ENCODE data around the gene TREM2.
A peak's percentile ranks its signal among the peaks of the same experiment; 100 is the strongest.
"Not testable (repeated sequence)": the region's sequence is repeated elsewhere in the genome, so short reads cannot be mapped to it uniquely, and the experiment has no call there.

The TREM2 gene

GRCh38 chr6:41190791-41191190 lies 27.9 kb upstream of the TREM2 start:
- DNase-seq (ENCODE audit: extremely low read depth, low read depth) = no peak
- TF ChIP-seq, protein P1, sequence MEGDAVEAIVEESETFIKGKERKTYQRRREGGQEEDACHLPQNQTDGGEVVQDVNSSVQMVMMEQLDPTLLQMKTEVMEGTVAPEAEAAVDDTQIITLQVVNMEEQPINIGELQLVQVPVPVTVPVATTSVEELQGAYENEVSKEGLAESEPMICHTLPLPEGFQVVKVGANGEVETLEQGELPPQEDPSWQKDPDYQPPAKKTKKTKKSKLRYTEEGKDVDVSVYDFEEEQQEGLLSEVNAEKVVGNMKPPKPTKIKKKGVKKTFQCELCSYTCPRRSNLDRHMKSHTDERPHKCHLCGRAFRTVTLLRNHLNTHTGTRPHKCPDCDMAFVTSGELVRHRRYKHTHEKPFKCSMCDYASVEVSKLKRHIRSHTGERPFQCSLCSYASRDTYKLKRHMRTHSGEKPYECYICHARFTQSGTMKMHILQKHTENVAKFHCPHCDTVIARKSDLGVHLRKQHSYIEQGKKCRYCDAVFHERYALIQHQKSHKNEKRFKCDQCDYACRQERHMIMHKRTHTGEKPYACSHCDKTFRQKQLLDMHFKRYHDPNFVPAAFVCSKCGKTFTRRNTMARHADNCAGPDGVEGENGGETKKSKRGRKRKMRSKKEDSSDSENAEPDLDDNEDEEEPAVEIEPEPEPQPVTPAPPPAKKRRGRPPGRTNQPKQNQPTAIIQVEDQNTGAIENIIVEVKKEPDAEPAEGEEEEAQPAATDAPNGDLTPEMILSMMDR (IDR thresholded peaks at IDR 0.05; ENCODE audit: low read depth, low read length) = no peak

DNA sequence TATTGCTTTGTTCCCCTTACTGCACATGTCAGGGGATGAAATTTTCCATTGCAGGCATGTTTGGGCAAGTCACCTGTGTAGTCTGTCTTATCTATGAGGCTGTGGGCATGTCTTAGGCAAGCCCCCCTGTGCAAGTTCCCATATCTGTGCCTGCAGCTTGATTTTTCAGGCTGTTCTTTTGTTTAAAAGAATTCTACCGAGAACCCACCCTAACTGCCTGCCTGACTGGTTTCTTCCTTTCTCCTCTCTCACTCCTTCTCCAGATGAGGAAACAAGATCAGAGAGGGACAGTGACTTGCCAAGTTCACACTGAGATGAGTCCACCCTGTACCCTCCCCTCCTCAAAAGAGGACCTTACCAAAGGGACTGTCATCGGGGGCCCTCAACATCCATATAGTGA lies 27.1 kb upstream of the TREM2 start:
- no peak for DNase-seq (ENCODE audit: extremely low read depth, low read depth)
- TF ChIP-seq, protein P1 (IDR thresholded peaks at IDR 0.05; ENCODE audit: low read depth, low read length) = no peak

DNA sequence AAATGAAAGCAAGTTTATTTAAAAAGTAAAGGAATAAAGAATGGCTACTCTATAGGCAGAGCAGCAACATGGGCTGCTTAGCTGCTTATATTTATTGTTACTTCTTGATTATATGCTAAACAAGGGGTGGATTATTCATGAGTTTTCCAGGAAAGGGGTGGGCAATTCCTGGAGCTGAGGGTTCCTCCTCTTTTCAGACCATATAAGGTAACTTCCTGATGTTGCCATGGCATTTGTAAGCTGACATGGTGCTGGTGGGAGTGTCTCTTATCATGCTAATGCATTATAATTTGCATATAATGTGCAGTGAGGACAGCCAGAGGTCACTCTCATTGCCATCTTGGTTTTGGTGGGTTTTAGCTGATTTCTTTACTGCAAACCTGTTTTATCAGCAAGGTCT lies 26.1 kb upstream of the TREM2 start:
- not testable (repeated sequence) for DNase-seq (ENCODE audit: extremely low read depth, low read depth)

- TF ChIP-seq, protein P1 (IDR thresholded peaks at IDR 0.05; ENCODE audit: low read depth, low read length) = no peak
- DNase-seq (ENCODE audit: extremely low read depth, low read depth) = no peak
These were observed 25.3 kb upstream of the TREM2 start for GRCh38 chr6:41187924-41188886.

- TF ChIP-seq, protein P1 (IDR thresholded peaks at IDR 0.05; ENCODE audit: low read depth, low read length) = no peak
- DNase-seq (ENCODE audit: extremely low read depth, low read depth) = no peak
These were observed 23.2 kb upstream of the TREM2 start for GRCh38 chr6:41186031-41186562.

DNA sequence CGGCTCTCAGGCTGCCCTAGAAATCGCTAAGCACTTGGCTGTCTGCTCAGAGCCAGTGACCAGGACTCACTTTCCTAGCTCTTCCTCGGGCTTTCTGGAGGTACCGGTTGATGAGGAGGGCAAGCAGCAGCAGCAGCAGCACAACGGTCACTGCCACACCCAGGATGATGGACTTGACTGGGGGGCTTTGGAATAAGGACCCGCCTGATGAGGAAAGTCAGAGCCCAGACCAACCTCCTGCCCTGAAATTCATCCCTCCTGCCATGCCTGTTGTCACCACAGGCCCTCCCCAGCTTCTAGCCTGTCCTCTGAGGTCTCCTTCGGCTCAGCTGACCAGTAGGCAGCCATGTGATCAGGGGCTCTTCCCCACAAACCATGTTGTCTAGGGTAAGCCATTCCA lies 21.8 kb upstream of the TREM2 start:
- no peak for DNase-seq (ENCODE audit: extremely low read depth, low read depth)
- TF ChIP-seq, protein P1 (IDR thresholded peaks at IDR 0.05; ENCODE audit: low read depth, low read length) = no peak

GRCh38 chr6:41182069-41183034 lies 19.4 kb upstream of the TREM2 start:
- TF ChIP-seq, protein P1 (IDR thresholded peaks at IDR 0.05; ENCODE audit: low read depth, low read length) = peak; percentile 76
- peak; percentile 42 for DNase-seq (ENCODE audit: extremely low read depth, low read depth)
